ENCODE measurements around the gene CPA5.

DNA sequence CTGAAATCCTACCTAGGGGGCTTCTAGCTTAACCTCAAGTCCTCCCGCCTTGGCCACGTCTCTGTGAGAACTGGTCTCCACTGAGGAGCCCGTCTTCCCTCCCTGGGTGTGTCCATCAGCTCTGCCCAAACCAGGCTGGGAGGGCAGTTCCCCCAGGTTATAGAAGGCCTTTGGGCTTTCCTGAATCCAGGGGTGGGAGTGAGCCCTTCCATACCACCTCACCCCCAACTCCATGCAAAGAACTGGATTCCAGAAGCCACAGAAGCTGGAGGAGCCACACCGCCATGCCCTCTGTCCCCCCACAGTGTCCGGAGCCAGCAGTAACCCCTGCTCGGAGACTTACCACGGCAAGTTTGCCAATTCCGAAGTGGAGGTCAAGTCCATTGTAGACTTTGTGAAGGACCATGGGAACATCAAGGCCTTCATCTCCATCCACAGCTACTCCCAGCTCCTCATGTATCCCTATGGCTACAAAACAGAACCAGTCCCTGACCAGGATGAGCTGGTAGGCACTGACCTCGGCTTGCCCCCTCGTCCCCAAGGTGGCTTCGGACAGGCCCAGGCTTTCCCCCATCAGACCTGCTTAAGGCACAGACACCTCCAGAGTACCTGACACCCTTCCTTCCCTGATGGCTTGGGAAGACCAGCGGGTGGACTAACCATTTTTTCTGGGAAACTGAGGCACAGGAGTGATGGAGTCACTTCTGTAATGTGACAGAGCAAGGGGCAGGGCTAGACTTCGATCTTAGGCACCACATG is 40.4 kb downstream of the CPA5 start:
- TF ChIP-seq EZH2 (IDR thresholded peaks at IDR 0.05; ENCODE audit: low read depth, unreplicated experiment), result no peak
- TF ChIP-seq, protein P1, sequence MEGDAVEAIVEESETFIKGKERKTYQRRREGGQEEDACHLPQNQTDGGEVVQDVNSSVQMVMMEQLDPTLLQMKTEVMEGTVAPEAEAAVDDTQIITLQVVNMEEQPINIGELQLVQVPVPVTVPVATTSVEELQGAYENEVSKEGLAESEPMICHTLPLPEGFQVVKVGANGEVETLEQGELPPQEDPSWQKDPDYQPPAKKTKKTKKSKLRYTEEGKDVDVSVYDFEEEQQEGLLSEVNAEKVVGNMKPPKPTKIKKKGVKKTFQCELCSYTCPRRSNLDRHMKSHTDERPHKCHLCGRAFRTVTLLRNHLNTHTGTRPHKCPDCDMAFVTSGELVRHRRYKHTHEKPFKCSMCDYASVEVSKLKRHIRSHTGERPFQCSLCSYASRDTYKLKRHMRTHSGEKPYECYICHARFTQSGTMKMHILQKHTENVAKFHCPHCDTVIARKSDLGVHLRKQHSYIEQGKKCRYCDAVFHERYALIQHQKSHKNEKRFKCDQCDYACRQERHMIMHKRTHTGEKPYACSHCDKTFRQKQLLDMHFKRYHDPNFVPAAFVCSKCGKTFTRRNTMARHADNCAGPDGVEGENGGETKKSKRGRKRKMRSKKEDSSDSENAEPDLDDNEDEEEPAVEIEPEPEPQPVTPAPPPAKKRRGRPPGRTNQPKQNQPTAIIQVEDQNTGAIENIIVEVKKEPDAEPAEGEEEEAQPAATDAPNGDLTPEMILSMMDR (conservative IDR thresholded peaks at IDR 0.05; ENCODE audit: low read depth in 2 of 2), result no peak
- TF ChIP-seq POLR2AphosphoS5 (IDR thresholded peaks at IDR 0.05; ENCODE audit: low read depth), result no peak
- no peak for TF ChIP-seq EZH2phosphoT487 (IDR thresholded peaks at IDR 0.05; ENCODE audit: unreplicated experiment)
- no peak for TF ChIP-seq CREB1 (CRISPR knock-in tag; IDR thresholded peaks at IDR 0.05; ENCODE audit: low read depth)
- no peak for TF ChIP-seq NANOG (IDR thresholded peaks at IDR 0.05; ENCODE audit: borderline replicate concordance)
- no peak for TF ChIP-seq JUNB (IDR thresholded peaks at IDR 0.05; ENCODE audit: unreplicated experiment)
- TF ChIP-seq, protein P2, sequence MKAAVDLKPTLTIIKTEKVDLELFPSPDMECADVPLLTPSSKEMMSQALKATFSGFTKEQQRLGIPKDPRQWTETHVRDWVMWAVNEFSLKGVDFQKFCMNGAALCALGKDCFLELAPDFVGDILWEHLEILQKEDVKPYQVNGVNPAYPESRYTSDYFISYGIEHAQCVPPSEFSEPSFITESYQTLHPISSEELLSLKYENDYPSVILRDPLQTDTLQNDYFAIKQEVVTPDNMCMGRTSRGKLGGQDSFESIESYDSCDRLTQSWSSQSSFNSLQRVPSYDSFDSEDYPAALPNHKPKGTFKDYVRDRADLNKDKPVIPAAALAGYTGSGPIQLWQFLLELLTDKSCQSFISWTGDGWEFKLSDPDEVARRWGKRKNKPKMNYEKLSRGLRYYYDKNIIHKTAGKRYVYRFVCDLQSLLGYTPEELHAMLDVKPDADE (IDR thresholded peaks at IDR 0.05), result no peak
- TF ChIP-seq, protein P3, sequence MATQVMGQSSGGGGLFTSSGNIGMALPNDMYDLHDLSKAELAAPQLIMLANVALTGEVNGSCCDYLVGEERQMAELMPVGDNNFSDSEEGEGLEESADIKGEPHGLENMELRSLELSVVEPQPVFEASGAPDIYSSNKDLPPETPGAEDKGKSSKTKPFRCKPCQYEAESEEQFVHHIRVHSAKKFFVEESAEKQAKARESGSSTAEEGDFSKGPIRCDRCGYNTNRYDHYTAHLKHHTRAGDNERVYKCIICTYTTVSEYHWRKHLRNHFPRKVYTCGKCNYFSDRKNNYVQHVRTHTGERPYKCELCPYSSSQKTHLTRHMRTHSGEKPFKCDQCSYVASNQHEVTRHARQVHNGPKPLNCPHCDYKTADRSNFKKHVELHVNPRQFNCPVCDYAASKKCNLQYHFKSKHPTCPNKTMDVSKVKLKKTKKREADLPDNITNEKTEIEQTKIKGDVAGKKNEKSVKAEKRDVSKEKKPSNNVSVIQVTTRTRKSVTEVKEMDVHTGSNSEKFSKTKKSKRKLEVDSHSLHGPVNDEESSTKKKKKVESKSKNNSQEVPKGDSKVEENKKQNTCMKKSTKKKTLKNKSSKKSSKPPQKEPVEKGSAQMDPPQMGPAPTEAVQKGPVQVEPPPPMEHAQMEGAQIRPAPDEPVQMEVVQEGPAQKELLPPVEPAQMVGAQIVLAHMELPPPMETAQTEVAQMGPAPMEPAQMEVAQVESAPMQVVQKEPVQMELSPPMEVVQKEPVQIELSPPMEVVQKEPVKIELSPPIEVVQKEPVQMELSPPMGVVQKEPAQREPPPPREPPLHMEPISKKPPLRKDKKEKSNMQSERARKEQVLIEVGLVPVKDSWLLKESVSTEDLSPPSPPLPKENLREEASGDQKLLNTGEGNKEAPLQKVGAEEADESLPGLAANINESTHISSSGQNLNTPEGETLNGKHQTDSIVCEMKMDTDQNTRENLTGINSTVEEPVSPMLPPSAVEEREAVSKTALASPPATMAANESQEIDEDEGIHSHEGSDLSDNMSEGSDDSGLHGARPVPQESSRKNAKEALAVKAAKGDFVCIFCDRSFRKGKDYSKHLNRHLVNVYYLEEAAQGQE (IDR thresholded peaks at IDR 0.05; ENCODE audit: unreplicated experiment), result no peak
- TF ChIP-seq ZNF114 (CRISPR knock-in tag; IDR thresholded peaks at IDR 0.05), result no peak
- TF ChIP-seq STAT1 (IDR thresholded peaks at IDR 0.05; ENCODE audit: unreplicated experiment), result no peak
- TF ChIP-seq, protein P4, sequence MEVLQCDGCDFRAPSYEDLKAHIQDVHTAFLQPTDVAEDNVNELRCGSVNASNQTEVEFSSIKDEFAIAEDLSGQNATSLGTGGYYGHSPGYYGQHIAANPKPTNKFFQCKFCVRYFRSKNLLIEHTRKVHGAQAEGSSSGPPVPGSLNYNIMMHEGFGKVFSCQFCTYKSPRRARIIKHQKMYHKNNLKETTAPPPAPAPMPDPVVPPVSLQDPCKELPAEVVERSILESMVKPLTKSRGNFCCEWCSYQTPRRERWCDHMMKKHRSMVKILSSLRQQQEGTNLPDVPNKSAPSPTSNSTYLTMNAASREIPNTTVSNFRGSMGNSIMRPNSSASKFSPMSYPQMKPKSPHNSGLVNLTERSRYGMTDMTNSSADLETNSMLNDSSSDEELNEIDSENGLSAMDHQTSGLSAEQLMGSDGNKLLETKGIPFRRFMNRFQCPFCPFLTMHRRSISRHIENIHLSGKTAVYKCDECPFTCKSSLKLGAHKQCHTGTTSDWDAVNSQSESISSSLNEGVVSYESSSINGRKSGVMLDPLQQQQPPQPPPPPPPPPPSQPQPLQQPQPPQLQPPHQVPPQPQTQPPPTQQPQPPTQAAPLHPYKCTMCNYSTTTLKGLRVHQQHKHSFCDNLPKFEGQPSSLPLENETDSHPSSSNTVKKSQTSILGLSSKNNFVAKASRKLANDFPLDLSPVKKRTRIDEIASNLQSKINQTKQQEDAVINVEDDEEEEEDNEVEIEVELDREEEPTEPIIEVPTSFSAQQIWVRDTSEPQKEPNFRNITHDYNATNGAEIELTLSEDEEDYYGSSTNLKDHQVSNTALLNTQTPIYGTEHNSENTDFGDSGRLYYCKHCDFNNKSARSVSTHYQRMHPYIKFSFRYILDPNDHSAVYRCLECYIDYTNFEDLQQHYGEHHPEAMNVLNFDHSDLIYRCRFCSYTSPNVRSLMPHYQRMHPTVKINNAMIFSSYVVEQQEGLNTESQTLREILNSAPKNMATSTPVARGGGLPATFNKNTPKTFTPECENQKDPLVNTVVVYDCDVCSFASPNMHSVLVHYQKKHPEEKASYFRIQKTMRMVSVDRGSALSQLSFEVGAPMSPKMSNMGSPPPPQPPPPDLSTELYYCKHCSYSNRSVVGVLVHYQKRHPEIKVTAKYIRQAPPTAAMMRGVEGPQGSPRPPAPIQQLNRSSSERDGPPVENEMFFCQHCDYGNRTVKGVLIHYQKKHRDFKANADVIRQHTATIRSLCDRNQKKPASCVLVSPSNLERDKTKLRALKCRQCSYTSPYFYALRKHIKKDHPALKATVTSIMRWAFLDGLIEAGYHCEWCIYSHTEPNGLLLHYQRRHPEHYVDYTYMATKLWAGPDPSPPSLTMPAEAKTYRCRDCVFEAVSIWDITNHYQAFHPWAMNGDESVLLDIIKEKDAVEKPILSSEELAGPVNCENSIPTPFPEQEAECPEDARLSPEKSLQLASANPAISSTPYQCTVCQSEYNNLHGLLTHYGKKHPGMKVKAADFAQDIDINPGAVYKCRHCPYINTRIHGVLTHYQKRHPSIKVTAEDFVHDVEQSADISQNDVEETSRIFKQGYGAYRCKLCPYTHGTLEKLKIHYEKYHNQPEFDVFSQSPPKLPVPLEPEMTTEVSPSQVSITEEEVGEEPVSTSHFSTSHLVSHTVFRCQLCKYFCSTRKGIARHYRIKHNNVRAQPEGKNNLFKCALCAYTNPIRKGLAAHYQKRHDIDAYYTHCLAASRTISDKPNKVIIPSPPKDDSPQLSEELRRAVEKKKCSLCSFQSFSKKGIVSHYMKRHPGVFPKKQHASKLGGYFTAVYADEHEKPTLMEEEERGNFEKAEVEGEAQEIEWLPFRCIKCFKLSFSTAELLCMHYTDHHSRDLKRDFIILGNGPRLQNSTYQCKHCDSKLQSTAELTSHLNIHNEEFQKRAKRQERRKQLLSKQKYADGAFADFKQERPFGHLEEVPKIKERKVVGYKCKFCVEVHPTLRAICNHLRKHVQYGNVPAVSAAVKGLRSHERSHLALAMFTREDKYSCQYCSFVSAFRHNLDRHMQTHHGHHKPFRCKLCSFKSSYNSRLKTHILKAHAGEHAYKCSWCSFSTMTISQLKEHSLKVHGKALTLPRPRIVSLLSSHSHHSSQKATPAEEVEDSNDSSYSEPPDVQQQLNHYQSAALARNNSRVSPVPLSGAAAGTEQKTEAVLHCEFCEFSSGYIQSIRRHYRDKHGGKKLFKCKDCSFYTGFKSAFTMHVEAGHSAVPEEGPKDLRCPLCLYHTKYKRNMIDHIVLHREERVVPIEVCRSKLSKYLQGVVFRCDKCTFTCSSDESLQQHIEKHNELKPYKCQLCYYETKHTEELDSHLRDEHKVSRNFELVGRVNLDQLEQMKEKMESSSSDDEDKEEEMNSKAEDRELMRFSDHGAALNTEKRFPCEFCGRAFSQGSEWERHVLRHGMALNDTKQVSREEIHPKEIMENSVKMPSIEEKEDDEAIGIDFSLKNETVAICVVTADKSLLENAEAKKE (CRISPR knock-in tag; IDR thresholded peaks at IDR 0.05), result no peak
- no peak for TF ChIP-seq ZNF331 (CRISPR knock-in tag; IDR thresholded peaks at IDR 0.05; ENCODE audit: low read depth)

All from GM23338 (cell line).